Mucosa of descending colon (tissue), 3 donors: ENCODE measurements around the gene PRPF8. TPM values are rescaled to one million over a fixed set of nuclear protein-coding genes. Genes with fewer than 3 reads are reported as not detected.
"Not testable (repeated sequence)": the region's sequence is repeated elsewhere in the genome, so short reads cannot be mapped to it uniquely, and the experiment has no call there.

Experiments used
- ATAC-seq: fragments of 200-7000 bp; cut with Tn5 transposase; one replicate; pipeline ENCODE4 v1.9.1; 2020; ENCODE audit warnings: mild to moderate bottlenecking, moderate library complexity
- DNase-seq, 3 donors: peaks; one replicate each; pipeline ENCODE4 v3.0.0-alpha.2; 2020
- H3K36me3 ChIP-seq: fragments of 200-600 bp; one replicate; pipeline ENCODE4 v1.8.0; 2021; ENCODE audit warnings: low read depth, mild to moderate bottlenecking
- H3K4me1 ChIP-seq: fragments of 200-600 bp; one replicate; pipeline ENCODE4 v1.8.0; 2021; ENCODE audit warnings: low read depth, mild to moderate bottlenecking
- H3K4me3 ChIP-seq: fragments of 200-600 bp; one replicate; pipeline ENCODE4 v1.8.0; 2021; ENCODE audit warnings: mild to moderate bottlenecking
- H3K9me3 ChIP-seq: fragments of 200-600 bp; one replicate; pipeline ENCODE4 v1.8.0; 2021; ENCODE audit warnings: mild to moderate bottlenecking
- CTCF ChIP-seq: fragments of 200-600 bp; IDR thresholded peaks from one replicate; pipeline ENCODE4 v1.8.0; 2022; ENCODE audit warnings: antibody characterized with exemption, mild to moderate bottlenecking
- intact Hi-C, 2 donors: fragments of 100-400 bp; cut with DNase I in 1 of 2; cut with micrococcal nuclease in 1 of 2; formaldehyde crosslinking; loops; one replicate each; pipeline versions ENCODE4 v1.11.0 to v1.11.1; 2022; cut with DNase I, micrococcal nuclease
- total RNA-seq, 3 donors: library from RNA; stranded (reverse); fragmentation: NEBNext Ultra II Directional in 2 of 3; extraction: Animal tissue kit (Norgen Biotek cat#: 25700) in 2 of 3; gene quantifications; one replicate each; pipeline versions ENCODE4 v1.2.1 to v1.2.4, GENCODE V29; 2021 to 2023
- donor health status: DM: no; HTN: no; CAD: no; lungs with moderate emphysema.
- donor health status: DM: no; HTN: no; CAD: no.
- donor health status: DM: no; HTN: yes; CAD: no.

Gene PRPF8
- total RNA-seq, 3 donors from 2014 or later, result 214 to 238 (median 222) TPM

- Histone ChIP-seq H3K9me3 (no peaks in the 10 kb centered on the region), H3K4me3 (no peak overlapping the region), H3K36me3 (peaks cover 30% of the 10 kb centered on the region), H3K4me1 (no peaks in the 10 kb centered on the region)
- intact Hi-C loops, result loop anchor here in 1 of 2 donors (10.0 kb wide), 1 partner anchor 204 kb away; no protein-coding TSS in a partner anchor
- DNase-seq (no peak), ATAC-seq (no peak)
- no peak for TF ChIP-seq CTCF
Observed at GRCh38 chr17:1661045-1661444, 23.6 kb downstream of the PRPF8 start.

GRCh38 chr17:1658100-1658499, 26.6 kb downstream of the PRPF8 start:
- Histone ChIP-seq H3K9me3 (no peaks in the 10 kb centered on the region), H3K36me3 (peaks cover 41% of the 10 kb centered on the region), H3K4me1 (no peaks in the 10 kb centered on the region), H3K4me3 (no peak overlapping the region)
- ATAC-seq, result no peak
- no peak for DNase-seq
- TF ChIP-seq CTCF, result no peak
- intact Hi-C loops, result no loop called here

- no peak for TF ChIP-seq CTCF
- Histone ChIP-seq H3K4me1 (peaks cover 18% of the 10 kb centered on the region), H3K36me3 (peaks cover 28% of the 10 kb centered on the region), H3K9me3 (no peaks in the 10 kb centered on the region), H3K4me3 (no peak overlapping the region)
- intact Hi-C loops, result no loop called here
- ATAC-seq (no peak), DNase-seq (peak in 1 of 3 donors; percentile 29)
Observed at GRCh38 chr17:1653735-1654134, 30.9 kb downstream of the PRPF8 start.

- intact Hi-C loops, H3K9me3 ChIP-seq, H3K4me3 ChIP-seq, ATAC-seq: not testable (repeated sequence)
- Histone ChIP-seq H3K4me1 (peaks cover 25% of the 10 kb centered on the region), H3K36me3 (peaks cover 28% of the 10 kb centered on the region)
- DNase-seq, result peak in 1 of 3 donors; percentile 10
Observed at GRCh38 chr17:1652794-1653193, 31.9 kb downstream of the PRPF8 start.

- intact Hi-C loops, result no loop called here
- no peak for TF ChIP-seq CTCF
Observed at GRCh38 chr17:1651559-1651844, 33.2 kb downstream of the PRPF8 start.

GRCh38 chr17:1650731-1651558, 33.7 kb downstream of the PRPF8 start:
- no peak overlapping the region for H3K4me3 ChIP-seq
- ATAC-seq (peak; percentile 14), DNase-seq (peak; percentile 72 to 79 (median 73))
- peaks cover 31% of the 10 kb centered on the region for H3K4me1 ChIP-seq
- H3K36me3 ChIP-seq, result peaks cover 25% of the 10 kb centered on the region
- TF ChIP-seq CTCF, result no peak
- intact Hi-C loops, result no loop called here
- H3K9me3 ChIP-seq, result no peaks in the 10 kb centered on the region

More at GRCh38 chr17:1651559-1651844, 33.2 kb downstream of the PRPF8 start:
- no peaks in the 10 kb centered on the region for H3K9me3 ChIP-seq
- peaks cover 25% of the 10 kb centered on the region for H3K36me3 ChIP-seq
- H3K4me3 ChIP-seq, result no peak overlapping the region
- peak in 1 of 3 donors; percentile 50 for DNase-seq
- peaks cover 31% of the 10 kb centered on the region for H3K4me1 ChIP-seq
- ATAC-seq, result no peak
